IMR-90 (cell line): ENCODE results near the gene PAXX. TPM values are rescaled to one million over a fixed set of nuclear protein-coding genes. Genes with fewer than 3 reads are reported as not detected.
A peak's percentile ranks its signal among the peaks of the same experiment; 100 is the strongest.

Experiments
- ATAC-seq: fragments of 200-7000 bp; cut with Tn5 transposase; 2 replicates; pipeline ENCODE4 v1.9.1; 2020; ENCODE audit warnings: low read depth, mild to moderate bottlenecking, moderate library complexity
- BruUV-seq: library from RNA; stranded (reverse); fragments of 400-500 nt; replicated peaks from 2 replicates; lab custom pipeline; 2021; lab: Mats Ljungman, UMichigan
- CTCF ChIA-PET: fragments of 300-600 bp; formaldehyde crosslinking; extraction: SDS; loops from one replicate; lab custom pipeline; 2021; ENCODE audit warnings: antibody characterized with exemption; lab: Yijun Ruan, JAX
- POLR2A ChIA-PET: fragments of 300-600 bp; sonication (Branson Sonifier 250); formaldehyde crosslinking; loops from one replicate; lab custom pipeline; 2022; ENCODE audit warnings: antibody characterized with exemption; ENCODE audit not compliant: unreplicated experiment; lab: Charles Lee
- DNase-seq: peaks from one replicate; pipeline ENCODE4 v3.0.0; 2013
- H2AFZ ChIP-seq: replicated peaks from 2 replicates; pipeline ENCODE3; 2013; ENCODE audit warnings: low read length, mild to moderate bottlenecking; ENCODE audit not compliant: poor library complexity
- H2AK5ac ChIP-seq: 2 replicates; pipeline ENCODE4 v1.6.1; 2013; ENCODE audit warnings: low read depth, low read length, inconsistent platforms
- H2AK9ac ChIP-seq: replicated peaks from 2 replicates; pipeline ENCODE3; 2013; ENCODE audit warnings: mild to moderate bottlenecking, low read depth, low read length, moderate library complexity; ENCODE audit not compliant: poor library complexity
- H2BK120ac ChIP-seq: 2 replicates; pipeline ENCODE4 v1.6.1; 2013; ENCODE audit warnings: low read depth, low read length, inconsistent platforms
- H2BK15ac ChIP-seq: 3 replicates; pipeline ENCODE4 v1.6.1; 2013; ENCODE audit warnings: low read depth, low read length, inconsistent platforms
- H2BK20ac ChIP-seq: 2 replicates; pipeline ENCODE4 v1.6.1; 2013; ENCODE audit warnings: low read depth, mild to moderate bottlenecking, inconsistent platforms, low read length, moderate library complexity
- H2BK5ac ChIP-seq: 2 replicates; pipeline ENCODE4 v1.6.1; 2013; ENCODE audit warnings: mild to moderate bottlenecking, low read depth, low read length, inconsistent platforms; ENCODE audit not compliant: poor library complexity, severe bottlenecking
- H3K14ac ChIP-seq: replicated peaks from 2 replicates; pipeline ENCODE4 v1.6.1; 2013; ENCODE audit warnings: low read depth, low read length, inconsistent platforms
- H3K18ac ChIP-seq: 2 replicates; pipeline ENCODE4 v1.6.1; 2013; ENCODE audit warnings: low read depth, low read length, control low read depth
- H3K23ac ChIP-seq: 2 replicates; pipeline ENCODE4 v1.6.1; 2013; ENCODE audit warnings: low read depth, low read length, inconsistent platforms
- H3K27ac ChIP-seq: 2 replicates; pipeline ENCODE4 v1.5.1; 2013; ENCODE audit warnings: mild to moderate bottlenecking, control low read depth, low read length; ENCODE audit not compliant: insufficient read depth
- H3K27me3 ChIP-seq: 2 replicates; pipeline ENCODE4 v1.6.1; 2013; ENCODE audit warnings: low read length; ENCODE audit not compliant: control insufficient read depth, insufficient read depth
- H3K36me3 ChIP-seq: 2 replicates; pipeline ENCODE4 v1.6.1; 2013; ENCODE audit warnings: low read length, mixed read lengths; ENCODE audit not compliant: control insufficient read depth, insufficient read depth
- H3K4ac ChIP-seq: 2 replicates; pipeline ENCODE4 v1.6.1; 2013; ENCODE audit warnings: low read depth, low read length, inconsistent platforms
- H3K4me1 ChIP-seq: 2 replicates; pipeline ENCODE4 v1.6.1; 2013; ENCODE audit warnings: low read length, mixed read lengths; ENCODE audit not compliant: control insufficient read depth, insufficient read depth
- H3K4me2 ChIP-seq: 2 replicates; pipeline ENCODE4 v1.6.1; 2013; ENCODE audit warnings: low read depth, mild to moderate bottlenecking, control low read depth, low read length, moderate library complexity
- H3K4me3 ChIP-seq: 2 replicates; pipeline ENCODE4 v1.5.1; 2013; ENCODE audit warnings: low read depth, mild to moderate bottlenecking, control low read depth, low read length, moderate library complexity; ENCODE audit not compliant: insufficient read depth
- H3K56ac ChIP-seq: 2 replicates; pipeline ENCODE4 v1.6.1; 2013; ENCODE audit warnings: low read length, inconsistent platforms; ENCODE audit not compliant: insufficient read depth; ENCODE audit errors: extremely low read depth
- H3K79me1 ChIP-seq, 2 experiments: 2 replicates each; pipeline ENCODE4 v1.6.1; 2013; ENCODE audit warnings: low read length in 2 of 2, inconsistent platforms in 1 of 2, low read depth in 1 of 2
- H3K9ac ChIP-seq: 2 replicates; pipeline ENCODE4 v1.6.1; 2013; ENCODE audit warnings: low read depth, low read length, control low read depth
- H3K9me1 ChIP-seq: 2 replicates; pipeline ENCODE4 v1.6.1; 2013; ENCODE audit warnings: low read length, inconsistent platforms; ENCODE audit not compliant: insufficient read depth
- H3K9me3 ChIP-seq: 2 replicates; pipeline ENCODE4 v1.6.1; 2013; ENCODE audit warnings: low read length; ENCODE audit not compliant: control insufficient read depth, insufficient read depth
- H4K20me1 ChIP-seq: 2 replicates; pipeline ENCODE4 v1.6.1; 2013; ENCODE audit warnings: low read length, inconsistent platforms; ENCODE audit not compliant: insufficient read depth
- H4K5ac ChIP-seq: 2 replicates; pipeline ENCODE4 v1.6.1; 2013; ENCODE audit warnings: mild to moderate bottlenecking, low read depth, low read length, control low read depth
- H4K8ac ChIP-seq, 2 experiments: 2 replicates each; pipeline ENCODE4 v1.6.1; 2013; ENCODE audit warnings: low read depth in 2 of 2, low read length in 2 of 2, control low read depth in 1 of 2, inconsistent platforms in 1 of 2
- H4K91ac ChIP-seq: 2 replicates; pipeline ENCODE4 v1.6.1; 2013; ENCODE audit warnings: low read depth, low read length, inconsistent platforms; ENCODE audit not compliant: insufficient read depth
- BHLHE40 ChIP-seq: fragments of 150-350 bp; IDR thresholded peaks from 2 replicates; pipeline ENCODE4 v1.6.1; 2016; ENCODE audit warnings: mild to moderate bottlenecking, low read depth, low read length
- CHD1 ChIP-seq: IDR thresholded peaks from 2 replicates; pipeline ENCODE4 v1.6.1; 2012; ENCODE audit warnings: low read depth, low read length, improper control_type of control experiment
- CTCF ChIP-seq: conservative IDR thresholded peaks from 2 replicates; pipeline ENCODE4 v1.5.1; 2012; ENCODE audit warnings: mild to moderate bottlenecking, low read depth, low read length, improper control_type of control experiment
- ELK1 ChIP-seq: fragments of 150-350 bp; IDR thresholded peaks from 2 replicates; pipeline ENCODE4 v1.6.1; 2016; ENCODE audit warnings: low read depth, mild to moderate bottlenecking, low read length, moderate library complexity, borderline replicate concordance
- FOS ChIP-seq: fragments of 150-350 bp; IDR thresholded peaks from 2 replicates; pipeline ENCODE4 v1.6.1; 2016; ENCODE audit warnings: low read depth, low read length
- MXI1 ChIP-seq: IDR thresholded peaks from 2 replicates; pipeline ENCODE4 v1.6.1; 2012; ENCODE audit warnings: low read depth, mild to moderate bottlenecking, low read length, moderate library complexity, borderline replicate concordance
- POLR2A ChIP-seq: IDR thresholded peaks from 2 replicates; pipeline ENCODE4 v1.6.1; 2012; ENCODE audit warnings: mild to moderate bottlenecking, low read depth, low read length
- RCOR1 ChIP-seq: IDR thresholded peaks from 2 replicates; pipeline ENCODE4 v1.6.1; 2012; ENCODE audit warnings: mild to moderate bottlenecking, low read length, improper control_type of control experiment; ENCODE audit not compliant: insufficient replicate concordance
- SMC3 ChIP-seq: fragments of 150-350 bp; IDR thresholded peaks from 2 replicates; pipeline ENCODE4 v1.6.1; 2016; ENCODE audit warnings: low read depth, mild to moderate bottlenecking, antibody characterized with exemption, low read length, moderate library complexity
- USF2 ChIP-seq: fragments of 150-350 bp; IDR thresholded peaks from 2 replicates; pipeline ENCODE4 v1.6.1; 2017; ENCODE audit warnings: mild to moderate bottlenecking, antibody characterized with exemption, low read length, low read depth
- WGBS, 2 experiments: methylation state at CpG; one replicate each; pipeline versions ENCODE4 v1.1.5 to v1.1.7; 2013; ENCODE audit warnings: missing lambda C conversion rate in 2 of 2; ENCODE audit not compliant: insufficient read length in 1 of 2; ENCODE audit errors: extremely low coverage in 2 of 2; 5-methylcytosine and 5-hydroxymethylcytosine counted together
- dilution Hi-C: fragments of 300-500 bp; cut with HindIII; formaldehyde crosslinking; loops from one replicate; pipeline ENCODE4 v1.14.3; 2018; ENCODE audit warnings: low sequenced_read_pairs; ENCODE audit not compliant: unreplicated experiment
- in situ Hi-C: fragments of 300-500 bp; cut with MboI; formaldehyde crosslinking; loops from 3 replicates; pipeline ENCODE4 v1.14.3; 2019; ENCODE audit warnings: low sequenced_read_pairs, inconsistent platforms, mixed read lengths
- intact Hi-C: fragments of 100-400 bp; cut with micrococcal nuclease; formaldehyde crosslinking; loops from 2 replicates; pipeline ENCODE4 v1.10.0; 2022
- polyA plus RNA-seq, 3 experiments: library from polyadenylated mRNA; depleted of rRNA; stranded (reverse); fragments of >200 nt; gene quantifications; 2 replicates each; pipeline ENCODE4 v1.2.3, GENCODE V29; 2012; ENCODE audit warnings: low replicate concordance in 1 of 3
- total RNA-seq: library from RNA; depleted of rRNA; stranded (reverse); fragments of >200 nt; gene quantifications from 2 replicates; pipeline ENCODE4 v1.2.3, GENCODE V29; 2012

PAXX gene
- total and polyA plus RNA-seq, 2 of the 4 experiments (the other 2 are of a cell fraction), result 5.7 to 24.6 TPM

GRCh38 chr9:136961279-136962065 is 30.8 kb upstream of the PAXX start:
- no peak overlapping the region for H3K56ac ChIP-seq
- no peak overlapping the region for H2BK120ac ChIP-seq
- H3K4ac ChIP-seq, result no peak overlapping the region
- BruUV-seq, result no TSS peak
- no peak overlapping the region for H2AK5ac ChIP-seq
- H4K20me1 ChIP-seq, result no peaks in the 10 kb centered on the region
- no peak overlapping the region for H4K8ac ChIP-seq
- intact Hi-C loops, result no loop called here
- POLR2A ChIA-PET, result no interaction called here
- CTCF ChIA-PET, result interaction anchor here (1.0 kb wide), 1 partner anchor 14 kb away, joined by 4 read pairs; no protein-coding TSS in a partner anchor
- no peak overlapping the region for H2BK20ac ChIP-seq
- in situ Hi-C loops, result no loop called here
- no peak overlapping the region for H2BK5ac ChIP-seq
- no peak overlapping the region for H3K9ac ChIP-seq
- H3K9me3 ChIP-seq, result peaks cover under 1% of the 10 kb centered on the region
- H3K4me2 ChIP-seq, result no peak overlapping the region
- no peak overlapping the region for H3K27ac ChIP-seq
- H3K4me1 ChIP-seq, result no peaks in the 10 kb centered on the region
- no peak overlapping the region for H3K4me3 ChIP-seq
- peaks cover 26% of the 10 kb centered on the region for H3K27me3 ChIP-seq
- WGBS, 2 experiments, result 58% methylated on average over 4 of the region's 23 CpGs; no CpG with 5 or more reads in 1 of the 2 experiments
- peaks cover 2% of the 10 kb centered on the region; the same call in 1 of the 2 replicates for H3K9me1 ChIP-seq
- ATAC-seq (peak; percentile 10; the same call in 1 of the 2 replicates), DNase-seq (no peak)
- no peaks in the 10 kb centered on the region for H3K79me1 ChIP-seq
- TF ChIP-seq MXI1 (no peak), ELK1 (no peak), CTCF (no peak), FOS (no peak), SMC3 (no peak), POLR2A (no peak), CHD1 (no peak), BHLHE40 (no peak), USF2 (no peak), RCOR1 (no peak)
- no peak overlapping the region for H4K5ac ChIP-seq
- no peak overlapping the region for H3K14ac ChIP-seq
- H3K18ac ChIP-seq, result no peak overlapping the region
- no peak overlapping the region for H4K91ac ChIP-seq
- no peak overlapping the region for H2AK9ac ChIP-seq
- H2BK15ac ChIP-seq, result no peak overlapping the region
- H2AFZ ChIP-seq, result no peak overlapping the region
- dilution Hi-C loops, result no loop called here
- no peak overlapping the region for H3K23ac ChIP-seq
- no peaks in the 10 kb centered on the region for H3K36me3 ChIP-seq
